Esophagus squamous epithelium (tissue), 5 donors: ENCODE measurements around the gene CMTM7. TPM values are rescaled to one million over a fixed set of nuclear protein-coding genes. Genes with fewer than 3 reads are reported as not detected.
"Not testable (repeated sequence)": the region's sequence is repeated elsewhere in the genome, so short reads cannot be mapped to it uniquely, and the experiment has no call there.

Experiments used
- DNase-seq: peaks from one replicate; lab custom pipeline; 2025; lab: John Stamatoyannopoulos, UW
- H3K27ac ChIP-seq, 4 donors: fragments of 200-600 bp; sonication (generic); one replicate each; pipeline ENCODE4 v1.5.1; 2016 to 2019; ENCODE audit warnings: mild to moderate bottlenecking in 1 of 4
- H3K27me3 ChIP-seq, 4 donors: fragments of 200-600 bp; sonication (generic); 1 replicate in 3 of 4; 2 replicates in 1 of 4; pipeline versions ENCODE4 v1.5.1 to v1.6.0; 2017 to 2021; ENCODE audit warnings: antibody characterized with exemption in 1 of 4
- H3K36me3 ChIP-seq, 3 donors: fragments of 200-600 bp; sonication (generic); one replicate each; pipeline ENCODE4 v1.5.1; 2016 to 2019
- H3K4me1 ChIP-seq, 3 donors: fragments of 200-600 bp; sonication (generic); one replicate each; pipeline ENCODE4 v1.5.1; 2017 to 2019
- H3K4me3 ChIP-seq, 4 donors: fragments of 200-600 bp; sonication (generic); 1 replicate in 3 of 4; 2 replicates in 1 of 4; pipeline ENCODE4 v1.5.1; 2016 to 2019; ENCODE audit warnings: mild to moderate bottlenecking in 2 of 4, moderate library complexity in 1 of 4
- H3K9me3 ChIP-seq, 3 donors: fragments of 200-600 bp; sonication (generic); one replicate each; pipeline ENCODE4 v1.5.1; 2016 to 2019
- POLR2A ChIP-seq, 4 donors: fragments of 450-650 bp; IDR thresholded peaks; one replicate each; pipeline ENCODE4 v1.6.1; 2017; ENCODE audit warnings: antibody characterized with exemption in 4 of 4, mild to moderate bottlenecking in 4 of 4, moderate library complexity in 3 of 4
- WGBS, 2 donors: methylation state at CpG; one replicate each; pipeline ENCODE4 v1.1.5; 2018; 5-methylcytosine and 5-hydroxymethylcytosine counted together
- intact Hi-C: fragments of 100-400 bp; cut with DNase I; formaldehyde crosslinking; loops from one replicate; pipeline ENCODE4 v1.15.0; 2022
- total RNA-seq, 4 donors: library from RNA; depleted of rRNA; stranded (reverse); fragments of >200 nt; gene quantifications; one replicate each; pipeline ENCODE4 v1.1.0, GENCODE V29; 2016
- TF ChIP-seq, protein P1 (sequence below), 6 experiments: fragments of 450-650 bp in 4 of 6; fragments of 200-600 bp in 2 of 6; sonication (generic) in 2 of 6; IDR thresholded peaks; one replicate each; pipeline ENCODE4 v1.5.1; 2016 to 2019; ENCODE audit warnings: antibody characterized with exemption in 6 of 6, mild to moderate bottlenecking in 4 of 6, moderate library complexity in 4 of 6
- donor health status: DM: yes; HTN: yes; CAD: no.

CMTM7 gene
- total RNA-seq, 4 donors from 2014 or later: 0.35 to 6.7 (median 3.0) TPM; not detected in 1

DNA sequence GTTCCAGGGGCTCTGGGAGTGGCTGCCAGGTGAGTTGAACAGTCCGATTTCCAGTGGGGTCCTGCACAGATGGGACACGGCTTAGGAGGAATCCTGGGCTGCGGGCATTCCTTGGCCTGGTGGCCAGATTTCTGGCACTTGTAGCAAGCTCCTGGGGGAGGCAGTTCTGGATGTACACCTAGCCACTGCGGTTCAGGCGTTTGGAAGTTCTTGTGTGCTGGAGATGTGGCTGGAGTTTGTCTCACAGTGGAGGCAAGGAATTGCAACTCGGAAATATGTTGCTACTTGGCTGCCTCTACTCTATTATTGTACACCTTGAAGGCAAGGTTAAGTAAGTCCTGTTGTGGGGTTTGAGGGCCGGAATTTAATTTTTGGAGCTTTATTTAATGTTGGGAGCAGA lies 73.1 kb downstream of the CMTM7 start:
- not testable (repeated sequence) for H3K4me3 ChIP-seq, H3K27ac ChIP-seq, DNase-seq, H3K9me3 ChIP-seq, H3K36me3 ChIP-seq
- Histone ChIP-seq H3K27me3 (peaks cover 0 to 41% (median 0%) of the 10 kb centered on the region in 4 donors), H3K4me1 (peaks cover 17 to 34% (median 18%) of the 10 kb centered on the region in 3 donors)
- intact Hi-C loops: loop anchor here (5.0 to 10.0 kb wide), 2 partner anchors 82 to 170 kb away; no protein-coding TSS in a partner anchor
- WGBS, 2 donors: 86 to 96% methylated on average over 5 to 7 of the region's 7 CpGs

DNA sequence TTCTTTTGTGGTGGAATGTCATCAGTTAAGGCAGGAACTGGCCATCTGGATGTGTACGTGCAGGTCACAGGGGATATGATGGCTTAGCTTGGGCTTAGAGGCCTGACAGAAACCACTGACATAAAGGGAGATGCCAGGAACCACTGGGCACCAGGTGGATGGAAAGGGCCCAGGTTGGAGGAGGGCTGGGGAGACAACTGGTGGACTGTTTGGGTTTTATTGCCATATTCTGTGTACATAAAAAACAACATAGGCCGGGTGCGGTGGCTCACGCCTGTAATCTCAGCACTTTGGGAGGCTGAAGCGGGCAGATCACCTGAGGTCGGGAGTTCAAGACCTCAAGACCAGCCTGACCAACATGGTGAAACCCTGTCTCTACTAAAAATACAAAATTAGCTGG lies 75.2 kb downstream of the CMTM7 start:
- Histone ChIP-seq H3K4me1 (peaks cover 18 to 36% (median 25%) of the 10 kb centered on the region in 3 donors), H3K27me3 (peaks cover 0 to 22% (median 0%) of the 10 kb centered on the region in 4 donors)
- not testable (repeated sequence) for H3K4me3 ChIP-seq, DNase-seq, H3K36me3 ChIP-seq, H3K9me3 ChIP-seq, H3K27ac ChIP-seq
- WGBS, 2 donors: 88 to 100% methylated on average over 6 of the region's 6 CpGs
- intact Hi-C loops: loop anchor here (5.0 to 10.0 kb wide), 2 partner anchors 85 to 172 kb away; no protein-coding TSS in a partner anchor

DNA sequence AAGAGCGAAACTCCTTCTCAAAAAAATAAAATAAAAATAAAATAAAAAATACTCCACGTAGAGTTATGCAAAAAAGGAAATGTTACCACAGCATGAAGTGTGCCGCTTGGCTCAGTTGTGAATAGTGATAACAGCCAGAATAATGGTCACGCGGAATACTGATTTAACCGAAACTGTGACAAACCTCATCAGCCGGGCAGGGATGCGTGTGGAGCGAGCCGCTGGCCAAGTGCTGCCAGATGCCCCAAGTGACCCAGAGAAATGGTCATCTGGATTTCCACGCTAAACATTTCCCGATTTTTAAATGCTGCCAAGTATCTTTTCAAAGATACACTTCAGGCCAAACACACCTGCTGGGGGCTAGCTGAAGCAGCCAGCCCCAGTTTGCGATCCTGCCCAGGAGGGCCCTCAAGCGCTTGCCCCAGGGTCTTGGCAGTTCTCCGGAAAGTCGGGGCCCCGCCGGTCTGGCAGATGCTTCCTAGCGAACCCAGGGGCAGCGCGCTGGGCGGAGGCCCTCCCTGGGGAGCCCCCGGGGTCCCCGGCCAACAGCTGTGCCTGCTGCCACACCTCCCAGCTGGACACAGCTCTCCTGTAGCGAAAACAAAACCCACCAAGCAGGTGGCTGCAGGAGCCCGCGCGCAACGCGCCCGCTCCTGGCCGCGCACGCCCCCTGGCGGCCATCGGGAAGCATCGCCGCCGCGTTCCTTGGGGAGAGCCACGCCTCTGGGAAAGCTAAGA lies 75.8 kb downstream of the CMTM7 start:
- intact Hi-C loops: loop anchor here (5.0 to 10.0 kb wide), 2 partner anchors 85 to 173 kb away; no protein-coding TSS in a partner anchor
- 23 to 40% methylated on average over 21 to 26 of the region's 41 CpGs for WGBS, 2 donors
- DNase-seq: no peak

DNA sequence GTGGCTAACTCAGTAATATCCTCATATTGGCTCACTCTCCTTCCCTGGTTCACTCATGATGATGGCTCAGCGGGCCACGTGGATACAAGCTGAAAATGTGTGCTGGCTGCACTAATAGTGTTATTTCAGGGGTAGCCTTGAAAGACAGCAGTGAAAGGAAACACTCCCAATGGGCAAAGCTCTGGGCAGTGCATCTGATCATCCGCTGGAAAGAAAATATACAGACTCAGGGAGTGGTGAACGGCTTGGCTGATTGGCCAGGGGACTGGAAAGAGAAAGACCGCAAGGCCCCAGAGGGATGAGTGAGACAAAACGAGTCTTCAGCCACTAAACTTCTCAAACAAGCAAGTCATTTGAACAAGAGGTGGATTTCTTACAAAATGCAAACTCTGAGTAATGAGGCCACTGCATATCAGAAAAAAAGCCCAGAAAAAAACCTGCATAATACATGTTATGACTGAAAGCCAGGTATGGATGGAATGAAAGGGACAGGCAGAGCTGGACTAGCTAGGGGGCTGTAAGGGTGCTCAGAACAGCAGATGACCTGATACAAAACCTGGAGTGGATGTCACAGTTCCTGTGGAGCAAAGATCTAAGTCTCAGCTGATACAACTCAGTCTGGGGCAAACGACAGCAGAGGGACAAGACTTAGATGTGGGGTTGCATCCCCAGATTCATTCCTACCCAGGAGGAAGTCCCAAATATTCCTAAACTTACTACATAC lies 77.7 kb downstream of the CMTM7 start:
- 72 to 82% methylated on average over 6 to 7 of the region's 7 CpGs for WGBS, 2 donors
- TF ChIP-seq, protein P1, sequence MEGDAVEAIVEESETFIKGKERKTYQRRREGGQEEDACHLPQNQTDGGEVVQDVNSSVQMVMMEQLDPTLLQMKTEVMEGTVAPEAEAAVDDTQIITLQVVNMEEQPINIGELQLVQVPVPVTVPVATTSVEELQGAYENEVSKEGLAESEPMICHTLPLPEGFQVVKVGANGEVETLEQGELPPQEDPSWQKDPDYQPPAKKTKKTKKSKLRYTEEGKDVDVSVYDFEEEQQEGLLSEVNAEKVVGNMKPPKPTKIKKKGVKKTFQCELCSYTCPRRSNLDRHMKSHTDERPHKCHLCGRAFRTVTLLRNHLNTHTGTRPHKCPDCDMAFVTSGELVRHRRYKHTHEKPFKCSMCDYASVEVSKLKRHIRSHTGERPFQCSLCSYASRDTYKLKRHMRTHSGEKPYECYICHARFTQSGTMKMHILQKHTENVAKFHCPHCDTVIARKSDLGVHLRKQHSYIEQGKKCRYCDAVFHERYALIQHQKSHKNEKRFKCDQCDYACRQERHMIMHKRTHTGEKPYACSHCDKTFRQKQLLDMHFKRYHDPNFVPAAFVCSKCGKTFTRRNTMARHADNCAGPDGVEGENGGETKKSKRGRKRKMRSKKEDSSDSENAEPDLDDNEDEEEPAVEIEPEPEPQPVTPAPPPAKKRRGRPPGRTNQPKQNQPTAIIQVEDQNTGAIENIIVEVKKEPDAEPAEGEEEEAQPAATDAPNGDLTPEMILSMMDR (IDR thresholded peaks at IDR 0.05): no peak
- TF ChIP-seq POLR2A (IDR thresholded peaks at IDR 0.05): no peak
- intact Hi-C loops: loop anchor here (5.0 to 10.0 kb wide), 2 partner anchors 87 to 175 kb away; no protein-coding TSS in a partner anchor
- H3K36me3 ChIP-seq: peaks cover 0 to 7% (median 0%) of the 10 kb centered on the region in 3 donors
- no peak overlapping the region for H3K27ac ChIP-seq
- peaks cover 0 to 15% (median 0%) of the 10 kb centered on the region in 4 donors for H3K27me3 ChIP-seq
- H3K4me1 ChIP-seq: peaks cover 18 to 36% (median 25%) of the 10 kb centered on the region in 3 donors
- H3K4me3 ChIP-seq: no peak overlapping the region
- DNase-seq: no peak
- H3K9me3 ChIP-seq: no peaks in the 10 kb centered on the region

More for the DNA sequence above, 75.8 kb downstream of the CMTM7 start:
- H3K4me3 ChIP-seq: peak overlapping the region; percentile 15 to 69 (median 42)
- H3K4me1 ChIP-seq: peaks cover 18 to 36% (median 25%) of the 10 kb centered on the region in 3 donors
- no peaks in the 10 kb centered on the region for H3K9me3 ChIP-seq
- peak overlapping the region in 1 of 4 donors; percentile 19 for H3K27ac ChIP-seq
- TF ChIP-seq POLR2A (IDR thresholded peaks at IDR 0.05): no peak
- TF ChIP-seq, protein P1 (IDR thresholded peaks at IDR 0.05): peak; percentile 96 to 100 (median 97)
- H3K27me3 ChIP-seq: peaks cover 0 to 18% (median 0%) of the 10 kb centered on the region in 4 donors
- no peaks in the 10 kb centered on the region for H3K36me3 ChIP-seq

DNA sequence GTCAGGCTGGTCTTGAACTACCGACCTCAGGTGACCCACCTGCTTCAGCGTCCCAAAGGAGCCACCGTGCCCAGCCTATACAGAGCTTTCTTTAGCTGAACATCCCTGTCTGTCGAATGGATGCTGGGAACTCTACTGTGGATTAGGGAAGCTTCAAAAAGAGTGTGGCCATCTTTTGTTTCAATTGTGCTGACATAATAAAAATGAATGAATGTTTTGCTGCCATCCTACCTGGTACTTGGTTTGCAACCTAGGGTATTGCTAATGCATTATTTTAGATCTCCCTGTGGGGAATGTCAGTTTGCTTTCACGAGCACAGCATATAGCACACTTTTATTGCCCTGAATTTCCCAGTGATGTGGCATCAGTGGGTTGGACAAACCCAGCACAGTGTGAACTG lies 78.7 kb downstream of the CMTM7 start:
- peaks cover 0 to 15% (median 0%) of the 10 kb centered on the region in 4 donors for H3K27me3 ChIP-seq
- H3K36me3 ChIP-seq: peaks cover 0 to 7% (median 0%) of the 10 kb centered on the region in 3 donors
- peak overlapping the region in 2 of 4 donors; percentile 3 to 27 for H3K27ac ChIP-seq
- intact Hi-C loops: no loop called here
- no peak for DNase-seq
- 73 to 86% methylated on average over 5 of the region's 5 CpGs for WGBS, 2 donors
- H3K4me1 ChIP-seq: peaks cover 18 to 36% (median 25%) of the 10 kb centered on the region in 3 donors
- TF ChIP-seq, protein P1 (IDR thresholded peaks at IDR 0.05): no peak
- no peak for TF ChIP-seq POLR2A (IDR thresholded peaks at IDR 0.05)
- no peaks in the 10 kb centered on the region for H3K9me3 ChIP-seq
- H3K4me3 ChIP-seq: no peak overlapping the region
